Stimulated activated naive CD8-positive, alpha-beta T cell treated with anti-CD3 and anti-CD28 coated beads, Interleukin-15, amount 100 ng/mL, for 72 hours (primary cell): ENCODE data around the gene ABCA7.

Experiments used
- ATAC-seq: fragments of 150-1000 bp; cut with Tn5 transposase; 2 replicates; pipeline ENCODE4 v1.10.0; 2021; ENCODE audit warnings: mild to moderate bottlenecking, moderate library complexity
- DNase-seq, 2 donors: peaks; one replicate each; pipeline ENCODE4 v3.0.0; 2021 to 2022
- H3K27ac Mint-ChIP-seq, 2 donors: one replicate each; pipeline ENCODE4 v1.8.0; 2022; ENCODE audit warnings: mild to moderate bottlenecking in 2 of 2, mixed read lengths in 2 of 2, moderate library complexity in 2 of 2
- H3K27me3 Mint-ChIP-seq: one replicate; pipeline ENCODE4 v1.8.0; 2022; ENCODE audit warnings: mixed read lengths
- H3K4me1 Mint-ChIP-seq: one replicate; pipeline ENCODE4 v1.8.0; 2022; ENCODE audit warnings: mild to moderate bottlenecking, mixed read lengths
- H3K4me3 Mint-ChIP-seq, 2 donors: one replicate each; pipeline ENCODE4 v1.8.0; 2022; ENCODE audit warnings: mild to moderate bottlenecking in 2 of 2, mixed read lengths in 2 of 2, moderate library complexity in 1 of 2
- H3K9me3 Mint-ChIP-seq, 2 donors: one replicate each; pipeline ENCODE4 v1.8.0; 2022; ENCODE audit warnings: mixed read lengths in 2 of 2

The ABCA7 gene

DNA sequence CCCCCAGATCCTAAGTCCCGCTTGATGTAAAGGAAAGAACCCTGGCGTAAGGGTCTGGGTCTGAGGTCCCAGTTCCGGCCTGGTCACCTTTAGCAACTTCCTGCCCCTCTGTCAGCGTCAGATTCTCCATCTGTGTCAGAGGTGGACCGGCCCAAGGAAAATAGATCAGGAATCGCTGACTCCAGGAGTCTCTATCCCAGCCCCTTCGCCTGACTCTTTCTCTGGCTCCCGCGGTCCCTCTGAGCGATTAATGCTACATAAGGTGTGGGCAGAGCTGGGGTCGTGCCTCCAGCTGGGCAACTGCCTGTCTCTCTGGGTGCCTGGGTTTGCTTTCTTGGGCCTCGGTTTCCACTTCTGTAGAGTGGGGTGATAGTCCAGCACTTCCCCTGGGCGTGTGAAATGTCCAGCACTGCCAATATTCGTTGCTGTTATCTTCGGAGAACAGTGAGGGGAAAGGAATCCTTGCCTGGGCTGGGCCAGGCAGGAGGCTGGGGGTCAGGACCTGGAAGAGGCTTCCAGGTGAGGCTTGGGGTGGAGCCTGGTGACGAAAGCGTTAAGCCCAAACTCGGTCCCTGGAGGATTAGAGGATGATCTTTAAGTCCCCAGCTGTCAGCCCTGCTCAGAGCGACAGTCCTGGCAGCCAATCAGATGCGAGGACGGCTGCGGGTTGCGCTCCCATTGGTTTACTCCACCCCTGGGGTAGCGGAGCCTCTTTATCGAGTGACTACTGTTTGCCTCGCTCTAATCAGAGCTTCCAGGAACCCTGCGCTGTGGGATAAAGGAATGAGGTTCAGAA, 767 bp downstream of the ABCA7 start:
- peak; percentile 75 for ATAC-seq
- Mint-ChIP-seq H3K4me3 (peak overlapping the region; percentile 94 to 97), H3K9me3 (no peaks in the 10 kb centered on the region), H3K27me3 (no peaks in the 10 kb centered on the region), H3K27ac (peak overlapping the region; percentile 86), H3K4me1 (peaks cover 69% of the 10 kb centered on the region)
- DNase-seq, result peak; percentile 85 to 93

DNA sequence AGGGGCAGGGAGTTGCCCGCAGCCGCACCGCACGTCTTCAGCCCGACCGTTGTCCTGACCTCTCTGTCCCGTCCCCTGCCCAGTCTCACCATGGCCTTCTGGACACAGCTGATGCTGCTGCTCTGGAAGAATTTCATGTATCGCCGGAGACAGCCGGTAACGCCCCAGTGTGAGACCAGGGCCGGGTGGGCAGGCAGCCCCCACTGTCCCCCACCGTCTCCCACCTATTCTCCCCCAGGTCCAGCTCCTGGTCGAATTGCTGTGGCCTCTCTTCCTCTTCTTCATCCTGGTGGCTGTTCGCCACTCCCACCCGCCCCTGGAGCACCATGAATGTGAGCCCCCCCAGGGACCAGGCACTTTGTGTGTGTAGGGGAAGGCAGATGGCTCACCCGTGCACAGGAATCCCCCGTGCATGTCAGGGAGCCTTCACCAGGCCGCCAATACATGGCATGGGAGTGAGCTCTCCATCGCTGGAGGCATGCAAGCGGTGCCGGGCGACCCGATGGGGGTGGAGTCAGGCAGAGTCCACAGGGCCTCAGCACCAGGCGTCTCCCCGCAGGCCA, 1.4 kb downstream of the ABCA7 start:
- no peaks in the 10 kb centered on the region for H3K27me3 Mint-ChIP-seq
- H3K4me1 Mint-ChIP-seq, result peaks cover 62% of the 10 kb centered on the region
- H3K27ac Mint-ChIP-seq, result peak overlapping the region in 1 of 2 donors; percentile 86
- no peak for DNase-seq
- no peaks in the 10 kb centered on the region for H3K9me3 Mint-ChIP-seq
- no peak for ATAC-seq
- peak overlapping the region; percentile 94 to 97 for H3K4me3 Mint-ChIP-seq

DNA sequence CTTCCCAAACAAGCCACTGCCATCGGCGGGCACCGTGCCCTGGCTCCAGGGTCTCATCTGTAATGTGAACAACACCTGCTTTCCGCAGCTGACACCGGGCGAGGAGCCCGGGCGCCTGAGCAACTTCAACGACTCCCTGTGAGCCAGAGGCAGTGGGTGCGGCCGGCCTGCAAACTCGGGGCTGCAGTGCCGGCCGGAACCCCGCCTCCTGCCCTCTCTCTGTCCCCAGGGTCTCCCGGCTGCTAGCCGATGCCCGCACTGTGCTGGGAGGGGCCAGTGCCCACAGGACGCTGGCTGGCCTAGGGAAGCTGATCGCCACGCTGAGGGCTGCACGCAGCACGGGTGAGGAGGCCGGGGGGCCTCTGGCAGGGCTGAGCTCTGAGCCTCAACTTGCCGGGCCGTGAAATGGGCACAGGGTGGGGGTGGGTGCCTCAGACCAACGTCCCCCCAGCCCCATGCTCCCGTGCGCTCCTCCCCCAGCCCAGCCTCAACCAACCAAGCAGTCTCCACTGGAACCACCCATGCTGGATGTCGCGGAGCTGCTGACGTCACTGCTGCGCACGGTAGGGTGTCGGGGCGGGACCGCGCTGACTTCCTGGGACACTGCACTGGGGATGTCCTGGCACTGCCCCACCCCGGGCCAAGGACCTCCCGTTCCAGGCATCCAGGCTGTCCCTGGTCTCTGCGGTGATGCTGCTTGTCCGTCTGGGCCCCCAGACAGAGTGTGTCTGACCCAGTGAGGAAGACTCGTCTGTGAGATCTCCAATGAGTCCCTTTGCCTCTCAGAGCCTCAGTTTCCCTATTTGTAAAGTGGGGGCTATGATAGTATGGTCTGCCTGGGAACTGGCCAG, 2.2 kb downstream of the ABCA7 start:
- H3K27me3 Mint-ChIP-seq, result no peaks in the 10 kb centered on the region
- peak overlapping the region in 1 of 2 donors; percentile 13 for H3K4me3 Mint-ChIP-seq
- peaks cover 57% of the 10 kb centered on the region for H3K4me1 Mint-ChIP-seq
- ATAC-seq, result no peak
- no peak overlapping the region for H3K27ac Mint-ChIP-seq
- H3K9me3 Mint-ChIP-seq, result no peaks in the 10 kb centered on the region
- DNase-seq, result no peak

DNA sequence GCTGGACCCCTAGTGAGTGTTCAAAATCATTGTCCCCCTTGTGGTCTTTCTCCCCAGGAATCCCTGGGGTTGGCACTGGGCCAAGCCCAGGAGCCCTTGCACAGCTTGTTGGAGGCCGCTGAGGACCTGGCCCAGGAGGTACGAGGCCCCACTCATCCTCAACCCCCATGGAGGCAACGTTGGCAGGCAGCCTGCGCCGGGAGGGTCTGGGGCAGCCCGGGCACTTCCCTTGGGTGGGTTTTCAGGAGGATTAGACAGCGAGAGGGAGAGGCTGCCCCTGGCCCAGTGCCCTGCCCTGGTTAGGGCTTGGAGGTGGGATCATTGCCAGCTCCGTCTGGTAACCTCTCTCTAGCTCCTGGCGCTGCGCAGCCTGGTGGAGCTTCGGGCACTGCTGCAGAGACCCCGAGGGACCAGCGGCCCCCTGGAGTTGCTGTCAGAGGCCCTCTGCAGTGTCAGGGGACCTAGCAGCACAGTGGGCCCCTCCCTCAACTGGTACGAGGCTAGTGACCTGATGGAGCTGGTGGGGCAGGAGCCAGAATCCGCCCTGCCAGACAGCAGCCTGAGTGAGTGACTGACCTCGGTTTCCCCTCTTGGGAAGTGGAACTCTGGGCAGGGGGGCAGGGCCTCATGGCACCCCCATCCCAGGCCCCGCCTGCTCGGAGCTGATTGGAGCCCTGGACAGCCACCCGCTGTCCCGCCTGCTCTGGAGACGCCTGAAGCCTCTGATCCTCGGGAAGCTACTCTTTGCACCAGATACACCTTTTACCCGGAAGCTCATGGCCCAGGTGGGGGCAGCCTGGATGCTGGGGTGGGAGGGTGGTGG, 3.0 kb downstream of the ABCA7 start:
- no peak overlapping the region for H3K4me3 Mint-ChIP-seq
- H3K4me1 Mint-ChIP-seq, result peaks cover 50% of the 10 kb centered on the region

GRCh38 chr19:1045247-1045603, 5.3 kb downstream of the ABCA7 start:
- DNase-seq (peak; percentile 76 to 77), ATAC-seq (peak; percentile 70)
- Mint-ChIP-seq H3K27ac (no peak overlapping the region), H3K27me3 (no peaks in the 10 kb centered on the region), H3K4me3 (no peak overlapping the region), H3K4me1 (peaks cover 26% of the 10 kb centered on the region), H3K9me3 (no peaks in the 10 kb centered on the region)

More for the DNA sequence above, 3.0 kb downstream of the ABCA7 start:
- ATAC-seq (no peak), DNase-seq (no peak)
- Mint-ChIP-seq H3K27ac (no peak overlapping the region), H3K9me3 (no peaks in the 10 kb centered on the region), H3K27me3 (no peaks in the 10 kb centered on the region)

DNA sequence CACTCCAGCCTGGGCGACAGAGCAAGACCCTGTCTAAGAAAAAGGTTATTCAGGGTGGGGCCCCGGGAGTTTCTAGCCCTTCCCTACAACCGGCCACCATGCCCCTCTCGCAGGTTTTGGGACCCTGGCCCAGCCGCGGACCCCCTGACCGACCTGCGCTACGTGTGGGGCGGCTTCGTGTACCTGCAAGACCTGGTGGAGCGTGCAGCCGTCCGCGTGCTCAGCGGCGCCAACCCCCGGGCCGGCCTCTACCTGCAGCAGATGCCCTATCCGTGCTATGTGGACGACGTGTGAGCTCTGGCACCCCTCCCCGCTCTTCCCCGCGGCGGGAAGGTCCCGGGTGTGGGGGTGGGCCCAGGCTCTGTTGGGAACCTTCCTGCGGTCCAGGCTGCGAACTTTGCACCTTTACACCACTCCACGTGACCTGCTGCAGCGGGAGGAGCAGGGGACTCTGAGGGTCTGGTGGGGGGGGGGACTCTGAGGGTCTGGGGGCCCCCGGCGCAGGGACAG, 6.3 kb downstream of the ABCA7 start:
- H3K4me1 Mint-ChIP-seq, result peaks cover 17% of the 10 kb centered on the region
- H3K27ac Mint-ChIP-seq, result no peak overlapping the region
- no peak overlapping the region for H3K4me3 Mint-ChIP-seq
- no peak for DNase-seq
- H3K27me3 Mint-ChIP-seq, result no peaks in the 10 kb centered on the region
- no peak for ATAC-seq
- H3K9me3 Mint-ChIP-seq, result no peaks in the 10 kb centered on the region

- no peak overlapping the region for H3K4me3 Mint-ChIP-seq
- no peaks in the 10 kb centered on the region for H3K27me3 Mint-ChIP-seq
- no peak overlapping the region for H3K27ac Mint-ChIP-seq
- ATAC-seq (no peak), DNase-seq (no peak)
- H3K4me1 Mint-ChIP-seq, result peaks cover 18% of the 10 kb centered on the region
- no peaks in the 10 kb centered on the region for H3K9me3 Mint-ChIP-seq
Measured at GRCh38 chr19:1046836-1047695, 7.2 kb downstream of the ABCA7 start.

DNA sequence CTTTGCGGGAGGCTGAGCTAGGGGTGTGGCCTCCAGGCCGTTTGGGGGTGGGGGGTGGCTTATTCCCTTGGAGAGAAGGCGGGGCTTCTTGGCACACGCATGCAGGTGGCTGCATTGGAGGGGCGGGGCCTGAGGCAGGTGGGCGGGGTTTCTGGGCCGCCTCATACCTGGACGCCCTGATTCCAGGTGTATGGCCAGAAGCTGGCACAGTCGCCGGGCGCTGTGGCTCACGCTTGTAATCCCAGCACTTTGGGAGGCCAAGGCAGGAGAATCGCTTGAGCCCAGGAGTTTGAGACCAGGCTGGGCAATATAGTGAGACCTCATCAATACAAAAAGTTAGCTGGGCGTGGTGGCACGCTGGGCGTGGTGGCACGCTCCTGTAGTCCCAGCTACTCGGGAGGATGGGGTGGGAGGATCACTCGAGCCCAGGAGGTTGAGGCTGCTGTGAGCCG, 7.8 kb downstream of the ABCA7 start:
- H3K27ac Mint-ChIP-seq, result no peak overlapping the region
- no peak for ATAC-seq

GRCh38 chr19:1049106-1049505, 9.2 kb downstream of the ABCA7 start:
- Mint-ChIP-seq H3K27me3 (no peaks in the 10 kb centered on the region), H3K4me3 (no peak overlapping the region), H3K4me1 (peaks cover 7% of the 10 kb centered on the region), H3K27ac (no peak overlapping the region), H3K9me3 (no peaks in the 10 kb centered on the region)
- DNase-seq, result no peak
- ATAC-seq, result no peak

More for the DNA sequence above, 7.8 kb downstream of the ABCA7 start:
- H3K9me3 Mint-ChIP-seq, result no peaks in the 10 kb centered on the region
- no peak for DNase-seq
- H3K4me3 Mint-ChIP-seq, result no peak overlapping the region
- H3K4me1 Mint-ChIP-seq, result peaks cover 13% of the 10 kb centered on the region
- no peaks in the 10 kb centered on the region for H3K27me3 Mint-ChIP-seq

- DNase-seq, result no peak
- no peak for ATAC-seq
- Mint-ChIP-seq H3K27me3 (no peaks in the 10 kb centered on the region), H3K4me1 (peaks cover 7% of the 10 kb centered on the region), H3K4me3 (no peak overlapping the region), H3K27ac (no peak overlapping the region), H3K9me3 (no peaks in the 10 kb centered on the region)
Measured at GRCh38 chr19:1049800-1050199, 9.9 kb downstream of the ABCA7 start.

GRCh38 chr19:1050989-1051788, 11.3 kb downstream of the ABCA7 start:
- H3K9me3 Mint-ChIP-seq, result peaks cover 0 to 3% of the 10 kb centered on the region in 2 donors
- H3K27ac Mint-ChIP-seq, result peak overlapping the region in 1 of 2 donors; percentile 21
- ATAC-seq, result no peak
- no peaks in the 10 kb centered on the region for H3K27me3 Mint-ChIP-seq
- DNase-seq, result no peak
- H3K4me1 Mint-ChIP-seq, result peaks cover 7% of the 10 kb centered on the region
- H3K4me3 Mint-ChIP-seq, result no peak overlapping the region

DNA sequence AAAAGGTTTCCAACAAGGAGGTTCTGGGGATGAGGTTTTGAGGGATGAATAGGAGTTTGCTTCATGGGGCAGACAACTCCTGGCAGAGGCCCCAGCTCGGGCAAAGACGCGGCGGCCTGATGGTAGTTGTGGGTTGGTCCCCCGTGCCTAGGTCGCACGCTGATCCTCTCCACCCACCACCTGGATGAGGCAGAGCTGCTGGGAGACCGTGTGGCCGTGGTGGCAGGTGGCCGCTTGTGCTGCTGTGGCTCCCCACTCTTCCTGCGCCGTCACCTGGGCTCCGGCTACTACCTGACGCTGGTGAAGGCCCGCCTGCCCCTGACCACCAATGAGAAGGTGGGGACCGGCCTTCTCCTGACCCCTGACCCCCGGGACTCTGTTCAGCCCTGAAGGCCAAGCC, 11.9 kb downstream of the ABCA7 start:
- Mint-ChIP-seq H3K4me1 (peaks cover 7% of the 10 kb centered on the region), H3K27ac (peak overlapping the region in 1 of 2 donors; percentile 21), H3K27me3 (no peaks in the 10 kb centered on the region), H3K4me3 (no peak overlapping the region), H3K9me3 (peaks cover 3 to 9% of the 10 kb centered on the region in 2 donors)
- ATAC-seq, result no peak
- no peak for DNase-seq

GRCh38 chr19:1052349-1052975, 12.6 kb downstream of the ABCA7 start:
- DNase-seq, result no peak
- no peak overlapping the region for H3K27ac Mint-ChIP-seq
- H3K9me3 Mint-ChIP-seq, result peaks cover 7 to 15% of the 10 kb centered on the region in 2 donors
- no peak for ATAC-seq
- H3K27me3 Mint-ChIP-seq, result no peaks in the 10 kb centered on the region
- H3K4me3 Mint-ChIP-seq, result no peak overlapping the region
- peaks cover 10% of the 10 kb centered on the region for H3K4me1 Mint-ChIP-seq
